Endothelial cell of umbilical vein (primary cell): ENCODE measurements around the gene SRGAP1. TPM values are rescaled to one million over a fixed set of nuclear protein-coding genes. Genes with fewer than 3 reads are reported as not detected.
"Not testable (repeated sequence)": the region's sequence is repeated elsewhere in the genome, so short reads cannot be mapped to it uniquely, and the experiment has no call there.

Source experiments
- BruUV-seq: library from RNA; stranded (reverse); fragments of 400-500 nt; replicated peaks from 2 replicates; lab custom pipeline; 2021; lab: Mats Ljungman, UMichigan
- CTCF ChIA-PET: fragments of 300-600, 350-600 bp; sonication (Branson Sonifier 250); formaldehyde crosslinking; loops from one replicate; lab custom pipeline; 2021; ENCODE audit warnings: antibody characterized with exemption, inconsistent platforms; lab: Charles Lee
- POLR2A ChIA-PET: fragments of 300-600, 350-600 bp; sonication (Branson Sonifier 250); formaldehyde crosslinking; loops from one replicate; lab custom pipeline; 2021; ENCODE audit warnings: antibody characterized with exemption, inconsistent platforms; lab: Charles Lee
- DNase-seq: peaks from one replicate; pipeline ENCODE4 v3.0.0-alpha.2; 2011; ENCODE audit warnings: low read depth, low spot score
- FAIRE-seq: peaks from 2 replicates; lab custom pipeline; 2011; peaks lifted over from hg19 to GRCh38; lab: Jason Lieb, UNC
- H2AFZ ChIP-seq: 2 replicates; pipeline ENCODE4 v1.6.0; 2012; ENCODE audit warnings: low read depth, low read length, control low read depth, inconsistent platforms
- H3K27ac ChIP-seq: 2 replicates; pipeline ENCODE4 v1.5.1; 2011; ENCODE audit warnings: low read depth, mild to moderate bottlenecking, control low read depth, low read length, moderate library complexity; ENCODE audit not compliant: insufficient read depth
- H3K27me3 ChIP-seq, 2 experiments: 2 replicates each; pipeline versions ENCODE4 v1.6.0 to v1.6.1; 2011; ENCODE audit warnings: low read length in 2 of 2, mixed read lengths in 1 of 2; ENCODE audit not compliant: control insufficient read depth in 2 of 2, insufficient read depth in 2 of 2
- H3K36me3 ChIP-seq, 2 experiments: 2 replicates in 1 of 2; 3 replicates in 1 of 2; pipeline ENCODE4 v1.5.1; 2011; ENCODE audit warnings: low read length in 2 of 2, mild to moderate bottlenecking in 1 of 2, moderate library complexity in 1 of 2; ENCODE audit not compliant: control insufficient read depth in 2 of 2, insufficient read depth in 2 of 2; ENCODE audit errors: extremely low read depth in 1 of 2
- H3K4me1 ChIP-seq: 3 replicates; pipeline ENCODE4 v1.5.1; 2011; ENCODE audit warnings: mild to moderate bottlenecking, low read length; ENCODE audit not compliant: control insufficient read depth, insufficient read depth; ENCODE audit errors: extremely low read depth
- H3K4me2 ChIP-seq: 2 replicates; pipeline ENCODE4 v1.6.1; 2011; ENCODE audit warnings: low read length, control low read depth, mixed read lengths; ENCODE audit not compliant: insufficient read depth
- H3K4me3 ChIP-seq, 3 experiments: fragments of 200-600 bp in 1 of 3; sonication (generic), shearing (Covaris generic) in 1 of 3; replicated peaks in 1 of 3; 2 replicates each; pipeline ENCODE4 v1.5.1; 2011 to 2016; ENCODE audit warnings: control low read depth in 3 of 3, low read length in 3 of 3, mild to moderate bottlenecking in 2 of 3, inconsistent platforms in 1 of 3, low read depth in 1 of 3, moderate library complexity in 1 of 3; ENCODE audit not compliant: insufficient read depth in 1 of 3
- H3K79me2 ChIP-seq: 2 replicates; pipeline ENCODE4 v1.6.0; 2012; ENCODE audit warnings: low read length, inconsistent platforms; ENCODE audit not compliant: control insufficient read depth, insufficient read depth
- H3K9ac ChIP-seq: replicated peaks from 2 replicates; pipeline ENCODE3; 2011; ENCODE audit warnings: low read length, control low read depth; ENCODE audit not compliant: insufficient read depth; ENCODE audit errors: extremely low read depth
- H3K9me1 ChIP-seq: replicated peaks from 3 replicates; pipeline ENCODE4 v1.6.0; 2011; ENCODE audit warnings: mild to moderate bottlenecking, low read length; ENCODE audit not compliant: control insufficient read depth, insufficient read depth; ENCODE audit errors: extremely low read depth
- H3K9me3 ChIP-seq: replicated peaks from 2 replicates; pipeline ENCODE4 v1.5.1; 2012; ENCODE audit warnings: low read length, inconsistent platforms; ENCODE audit not compliant: control insufficient read depth, insufficient read depth
- H4K20me1 ChIP-seq: replicated peaks from 2 replicates; pipeline ENCODE3; 2011; ENCODE audit warnings: mild to moderate bottlenecking, low read length; ENCODE audit not compliant: control insufficient read depth, insufficient read depth; ENCODE audit errors: extremely low read depth
- EZH2 ChIP-seq: IDR thresholded peaks from 2 replicates; pipeline ENCODE4 v1.6.1; 2012; ENCODE audit warnings: borderline replicate concordance, low read depth, mild to moderate bottlenecking, moderate library complexity, low read length, inconsistent platforms; ENCODE audit not compliant: severe bottlenecking
- FOS ChIP-seq: IDR thresholded peaks from 2 replicates; pipeline ENCODE4 v1.6.1; 2011; ENCODE audit warnings: mild to moderate bottlenecking, low read length, moderate library complexity, borderline replicate concordance; ENCODE audit not compliant: insufficient read depth
- GATA2 ChIP-seq: IDR thresholded peaks from 2 replicates; pipeline ENCODE4 v1.7.0; 2011; ENCODE audit warnings: low read depth, mild to moderate bottlenecking, moderate library complexity, mixed read lengths, low read length; ENCODE audit not compliant: insufficient read length, insufficient read depth
- JUN ChIP-seq: IDR thresholded peaks from 2 replicates; pipeline ENCODE4 v1.6.1; 2011; ENCODE audit warnings: borderline replicate concordance, low read depth; ENCODE audit not compliant: insufficient read length, insufficient read depth
- MYC ChIP-seq: IDR thresholded peaks from one replicate; pipeline ENCODE4 v1.6.1; 2011; ENCODE audit warnings: mild to moderate bottlenecking, low read depth, low read length
- POLR2A ChIP-seq: IDR thresholded peaks from 2 replicates; pipeline ENCODE4 v1.6.1; 2012; ENCODE audit warnings: low read depth, mild to moderate bottlenecking, control low read depth, low read length
- POLR2AphosphoS5 ChIP-seq: IDR thresholded peaks from 2 replicates; pipeline ENCODE4 v1.6.1; 2012; ENCODE audit warnings: low read depth, mild to moderate bottlenecking, control low read depth, low read length, moderate library complexity; ENCODE audit not compliant: insufficient read depth
- dilution Hi-C: fragments of 300-500 bp; cut with MboI; formaldehyde crosslinking; loops from one replicate; pipeline ENCODE4 v1.15.0; 2019; ENCODE audit warnings: low sequenced_read_pairs; ENCODE audit not compliant: extremely low pct_ligation_motif_present
- intact Hi-C: fragments of 100-400 bp; cut with micrococcal nuclease; formaldehyde crosslinking; loops from one replicate; pipeline ENCODE4 v1.10.0; 2022
- polyA plus RNA-seq, 4 experiments: library from polyadenylated mRNA; depleted of rRNA in 3 of 4; stranded (reverse) in 3 of 4; unstranded in 1 of 4; fragments of >200 nt; gene quantifications; 2 replicates each; pipeline versions ENCODE4 v1.2.1 to v1.2.3, GENCODE V29; 2011 to 2012; ENCODE audit warnings: missing spikeins in 1 of 4
- total RNA-seq: library from RNA; stranded (reverse); gene quantifications from 2 replicates; pipeline ENCODE4 v1.2.3, GENCODE V29; 2021
- TF ChIP-seq, protein P1 (sequence below): IDR thresholded peaks from 2 replicates; pipeline ENCODE4 v1.6.1; 2011; ENCODE audit not compliant: insufficient read depth, insufficient read length
- TF ChIP-seq, protein P2 (sequence below), 2 donors: IDR thresholded peaks; 1 replicate in 1 of 2; 2 replicates in 1 of 2; pipeline ENCODE4 v1.5.1; 2011; ENCODE audit warnings: low read length in 2 of 2, mild to moderate bottlenecking in 2 of 2, moderate library complexity in 2 of 2, control low read depth in 1 of 2, inconsistent platforms in 1 of 2, low read depth in 1 of 2; ENCODE audit not compliant: insufficient read depth in 1 of 2; ENCODE audit errors: extremely low read depth in 1 of 2

SRGAP1 gene
- total and polyA plus RNA-seq, 2 donors (not counting 3 experiments of a cell fraction or from before 2014, with no cell fraction given): 4.9 to 16.3 TPM

DNA sequence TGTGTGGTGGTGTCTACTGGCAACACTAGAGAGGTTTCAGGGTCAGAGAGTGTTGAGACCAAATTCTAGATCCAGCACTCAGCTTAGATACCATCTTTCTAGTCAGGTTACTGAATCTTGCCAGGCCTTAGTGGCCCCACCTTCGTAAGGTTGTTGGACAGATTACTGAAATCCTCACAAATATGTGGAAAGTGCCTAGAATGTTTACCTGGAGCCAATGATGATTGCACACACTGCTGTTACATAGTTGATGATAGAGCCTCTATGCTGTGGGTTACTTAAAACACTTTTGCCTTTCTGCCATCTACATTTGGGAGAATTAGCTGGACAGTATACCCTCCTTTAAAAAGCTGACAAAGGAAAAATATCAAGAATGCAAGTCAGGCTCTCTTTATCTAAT lies 33.2 kb downstream of the SRGAP1 start:
- ChIA-PET POLR2A (no interaction called here), CTCF (interaction anchor here (0.8 to 1.3 kb wide), 2 partner anchors 10 to 12 kb away, joined by 3 read pairs; no protein-coding TSS in a partner anchor)
- Histone ChIP-seq H3K4me1 (no peaks in the 10 kb centered on the region), H3K79me2 (peaks cover 10% of the 10 kb centered on the region), H3K9me1 (no peaks in the 10 kb centered on the region), H3K4me2 (no peak overlapping the region), H3K36me3 (no peaks in the 10 kb centered on the region), H3K27ac (no peak overlapping the region), H3K27me3 (no peaks in the 10 kb centered on the region), H3K4me3 (no peak overlapping the region), H3K9me3 (no peaks in the 10 kb centered on the region), H2AFZ (no peak overlapping the region), H4K20me1 (no peaks in the 10 kb centered on the region), H3K9ac (no peak overlapping the region)
- no peak for DNase-seq
- dilution Hi-C loops: no loop called here
- BruUV-seq: no TSS peak
- FAIRE-seq: no peak
- intact Hi-C loops: no loop called here
- TF ChIP-seq EZH2 (no peak), POLR2AphosphoS5 (no peak), JUN (no peak), FOS (no peak), POLR2A (no peak), MYC (no peak), GATA2 (no peak)
- TF ChIP-seq, protein P1, sequence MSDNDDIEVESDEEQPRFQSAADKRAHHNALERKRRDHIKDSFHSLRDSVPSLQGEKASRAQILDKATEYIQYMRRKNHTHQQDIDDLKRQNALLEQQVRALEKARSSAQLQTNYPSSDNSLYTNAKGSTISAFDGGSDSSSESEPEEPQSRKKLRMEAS: no peak
- TF ChIP-seq, protein P2, sequence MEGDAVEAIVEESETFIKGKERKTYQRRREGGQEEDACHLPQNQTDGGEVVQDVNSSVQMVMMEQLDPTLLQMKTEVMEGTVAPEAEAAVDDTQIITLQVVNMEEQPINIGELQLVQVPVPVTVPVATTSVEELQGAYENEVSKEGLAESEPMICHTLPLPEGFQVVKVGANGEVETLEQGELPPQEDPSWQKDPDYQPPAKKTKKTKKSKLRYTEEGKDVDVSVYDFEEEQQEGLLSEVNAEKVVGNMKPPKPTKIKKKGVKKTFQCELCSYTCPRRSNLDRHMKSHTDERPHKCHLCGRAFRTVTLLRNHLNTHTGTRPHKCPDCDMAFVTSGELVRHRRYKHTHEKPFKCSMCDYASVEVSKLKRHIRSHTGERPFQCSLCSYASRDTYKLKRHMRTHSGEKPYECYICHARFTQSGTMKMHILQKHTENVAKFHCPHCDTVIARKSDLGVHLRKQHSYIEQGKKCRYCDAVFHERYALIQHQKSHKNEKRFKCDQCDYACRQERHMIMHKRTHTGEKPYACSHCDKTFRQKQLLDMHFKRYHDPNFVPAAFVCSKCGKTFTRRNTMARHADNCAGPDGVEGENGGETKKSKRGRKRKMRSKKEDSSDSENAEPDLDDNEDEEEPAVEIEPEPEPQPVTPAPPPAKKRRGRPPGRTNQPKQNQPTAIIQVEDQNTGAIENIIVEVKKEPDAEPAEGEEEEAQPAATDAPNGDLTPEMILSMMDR (IDR thresholded peaks at IDR 0.05; ENCODE audit: extremely low read depth in 1 of 2, insufficient read depth in 1 of 2, low read depth in 1 of 2, low read length in 2 of 2): no peak

- H3K27ac ChIP-seq, H2AFZ ChIP-seq, dilution Hi-C loops, H3K4me3 ChIP-seq, H3K9me3 ChIP-seq, intact Hi-C loops, POLR2A ChIA-PET, H3K79me2 ChIP-seq, BruUV-seq, H4K20me1 ChIP-seq, FAIRE-seq, H3K4me2 ChIP-seq, H3K9me1 ChIP-seq, CTCF ChIA-PET, H3K36me3 ChIP-seq, H3K4me1 ChIP-seq, DNase-seq, H3K27me3 ChIP-seq, H3K9ac ChIP-seq: not testable (repeated sequence)
Observed at GRCh38 chr12:63880235-63880634, 35.7 kb downstream of the SRGAP1 start.
